Panc1 (cell line): ENCODE data around the gene METTL4. TPM values are rescaled to one million over a fixed set of nuclear protein-coding genes. Genes with fewer than 3 reads are reported as not detected.

Experiments
- ATAC-seq: fragments of 200-7000 bp; cut with Tn5 transposase; 2 replicates; pipeline ENCODE4 v1.9.1; 2020; ENCODE audit warnings: mild to moderate bottlenecking, moderate library complexity
- BruUV-seq: library from RNA; stranded (reverse); fragments of 400-500 nt; replicated peaks from 2 replicates; lab custom pipeline; 2021; lab: Mats Ljungman, UMichigan
- CTCF ChIA-PET: fragments of 300-600 bp; sonication (Branson Sonifier 250); formaldehyde crosslinking; loops from one replicate; lab custom pipeline; 2022; ENCODE audit warnings: antibody characterized with exemption; lab: Charles Lee
- POLR2A ChIA-PET: fragments of 300-600 bp; sonication (Branson Sonifier 250); formaldehyde crosslinking; loops from one replicate; lab custom pipeline; 2022; ENCODE audit warnings: antibody characterized with exemption; lab: Charles Lee
- DNase-seq: peaks from one replicate; pipeline ENCODE4 v3.0.0-alpha.2; 2010; ENCODE audit warnings: low read depth, low spot score
- H3K27ac ChIP-seq: 2 replicates; pipeline ENCODE4 v1.5.1; 2011; ENCODE audit warnings: mild to moderate bottlenecking, low read length, inconsistent platforms
- H3K27me3 ChIP-seq: fragments of 200-500 bp; sonication (Bioruptor generic); 2 replicates; pipeline ENCODE4 v1.6.0; 2014; ENCODE audit warnings: low read length, inconsistent platforms; ENCODE audit not compliant: control insufficient read depth, insufficient read depth
- H3K36me3 ChIP-seq: fragments of 200-500 bp; sonication (Bioruptor generic); 2 replicates; pipeline ENCODE4 v1.5.1; 2014; ENCODE audit warnings: inconsistent platforms, mild to moderate bottlenecking, low read length, moderate library complexity; ENCODE audit not compliant: control insufficient read depth, insufficient read depth
- H3K4me1 ChIP-seq: 2 replicates; pipeline ENCODE4 v1.5.1; 2011; ENCODE audit warnings: inconsistent platforms, mild to moderate bottlenecking, low read length, moderate library complexity; ENCODE audit not compliant: control insufficient read depth, insufficient read depth
- H3K4me3 ChIP-seq, 2 experiments: 2 replicates each; pipeline ENCODE4 v1.5.1; 2011 to 2012; ENCODE audit warnings: low read depth in 2 of 2, low read length in 2 of 2, mild to moderate bottlenecking in 2 of 2, inconsistent platforms in 1 of 2, moderate library complexity in 1 of 2
- H3K9me3 ChIP-seq: fragments of 200-500 bp; sonication (Bioruptor generic); 2 replicates; pipeline ENCODE4 v1.5.1; 2014; ENCODE audit warnings: low read depth, mild to moderate bottlenecking, inconsistent platforms, low read length, moderate library complexity; ENCODE audit not compliant: control insufficient read depth, insufficient read depth
- CTCF ChIP-seq: fragments of 450-650 bp; IDR thresholded peaks from 2 replicates; pipeline ENCODE4 v1.5.1; 2017; ENCODE audit warnings: mild to moderate bottlenecking
- POLR2AphosphoS5 ChIP-seq: IDR thresholded peaks from 2 replicates; pipeline ENCODE4 v1.6.1; 2012; ENCODE audit warnings: mild to moderate bottlenecking, low read depth, low read length, moderate library complexity
- REST ChIP-seq, 2 experiments: IDR thresholded peaks; 2 replicates each; pipeline ENCODE4 v1.6.1; 2011 to 2012; ENCODE audit warnings: low read depth in 2 of 2, control low read depth in 1 of 2, low read length in 1 of 2, mild to moderate bottlenecking in 1 of 2, moderate library complexity in 1 of 2; ENCODE audit not compliant: insufficient read depth in 1 of 2
- SIN3A ChIP-seq: IDR thresholded peaks from 2 replicates; pipeline ENCODE4 v1.6.1; 2012; ENCODE audit warnings: low read depth, mild to moderate bottlenecking, low read length, moderate library complexity, borderline replicate concordance; ENCODE audit not compliant: insufficient read depth
- TCF7L2 ChIP-seq: IDR thresholded peaks from 2 replicates; pipeline ENCODE4 v1.6.1; 2011; ENCODE audit warnings: mild to moderate bottlenecking, low read depth, low read length, inconsistent platforms
- in situ Hi-C: cut with HindIII; loops from 2 replicates; pipeline ENCODE4 v1.10.0; 2016; ENCODE audit warnings: low sequenced_read_pairs, low pct_unique_long_range_greater_than_20kb
- intact Hi-C: fragments of 100-400 bp; cut with micrococcal nuclease; formaldehyde crosslinking; loops from one replicate; pipeline ENCODE4 v1.10.0; 2022; ENCODE audit not compliant: unreplicated experiment
- total RNA-seq: library from RNA; stranded (reverse); gene quantifications from one replicate; pipeline ENCODE4 v1.2.1, GENCODE V29; 2021; ENCODE audit not compliant: unreplicated experiment

Gene METTL4
- total RNA-seq, 1 experiment from 2014 or later = 9.6 TPM

GRCh38 chr18:2502880-2503279 lies 68.4 kb downstream of the METTL4 start:
- intact Hi-C loops (no loop called here), in situ Hi-C loops (no loop called here)
- ATAC-seq (no peak), DNase-seq (no peak)
- BruUV-seq = no TSS peak
- Histone ChIP-seq H3K27ac (no peak overlapping the region), H3K4me1 (no peaks in the 10 kb centered on the region), H3K27me3 (no peaks in the 10 kb centered on the region), H3K36me3 (no peaks in the 10 kb centered on the region), H3K9me3 (no peaks in the 10 kb centered on the region), H3K4me3 (no peak overlapping the region)
- ChIA-PET POLR2A (no interaction called here), CTCF (no interaction called here)
- TF ChIP-seq SIN3A (no peak), TCF7L2 (no peak), REST (IDR thresholded peaks at IDR 0.05; ENCODE audit: insufficient read depth in 1 of 2, low read depth in 2 of 2, low read length in 1 of 2) (no peak), POLR2AphosphoS5 (no peak)

GRCh38 chr18:2502394-2502793 lies 68.9 kb downstream of the METTL4 start:
- Histone ChIP-seq H3K4me1 (no peaks in the 10 kb centered on the region), H3K27ac (no peak overlapping the region), H3K4me3 (no peak overlapping the region), H3K27me3 (no peaks in the 10 kb centered on the region), H3K9me3 (no peaks in the 10 kb centered on the region), H3K36me3 (no peaks in the 10 kb centered on the region)
- intact Hi-C loops = no loop called here
- POLR2A ChIA-PET = no interaction called here
- in situ Hi-C loops = no loop called here
- no peak for ATAC-seq
- no peak for DNase-seq
- CTCF ChIA-PET = no interaction called here
- TF ChIP-seq CTCF (no peak), SIN3A (no peak)
- BruUV-seq = no TSS peak

- no TSS peak for BruUV-seq
- Histone ChIP-seq H3K27ac (no peak overlapping the region), H3K4me1 (no peaks in the 10 kb centered on the region), H3K4me3 (no peak overlapping the region), H3K27me3 (no peaks in the 10 kb centered on the region), H3K36me3 (no peaks in the 10 kb centered on the region), H3K9me3 (no peaks in the 10 kb centered on the region)
- no peak for DNase-seq
- ATAC-seq = no peak
- ChIA-PET POLR2A (no interaction called here), CTCF (no interaction called here)
- in situ Hi-C loops = no loop called here
- TF ChIP-seq POLR2AphosphoS5 (no peak), TCF7L2 (no peak), REST (IDR thresholded peaks at IDR 0.05; ENCODE audit: insufficient read depth in 1 of 2, low read depth in 2 of 2, low read length in 1 of 2) (no peak), SIN3A (no peak), CTCF (no peak)
- intact Hi-C loops = no loop called here
These were observed 73.5 kb downstream of the METTL4 start for GRCh38 chr18:2497797-2498196.
